ENCODE results near the gene POLR1A.

GRCh38 chr2:86107031-86107430 is 1.3 kb upstream of the POLR1A start:
- no peak for TF ChIP-seq POLR2A (IDR thresholded peaks at IDR 0.05)
- TF ChIP-seq CTCF (IDR thresholded peaks at IDR 0.05), result no peak
- no peak for TF ChIP-seq EP300 (IDR thresholded peaks at IDR 0.05)
